ENCODE measurements around the gene RER1.

GRCh38 chr1:2437617-2438016 lies 46.0 kb downstream of the RER1 start:
- TF ChIP-seq CTCF (IDR thresholded peaks at IDR 0.05; ENCODE audit: insufficient read depth, low read length, poor library complexity, severe bottlenecking) (no peak), EZH2phosphoT487 (conservative IDR thresholded peaks at IDR 0.05; ENCODE audit: low read length) (no peak)

Measured in SU-DHL-6 (cell line).